Stimulated activated CD8-positive, alpha-beta memory T cell treated with anti-CD3 and anti-CD28 coated beads, Interleukin-7, amount 100 ng/mL, for 4 hours (primary cell): ENCODE data around the gene GIT2.
"Not testable (repeated sequence)": the region's sequence is repeated elsewhere in the genome, so short reads cannot be mapped to it uniquely, and the experiment has no call there.

Experiments used
- DNase-seq, 2 donors: peaks; one replicate each; pipeline ENCODE4 v3.0.0-alpha.2; 2020; ENCODE audit warnings: low read depth in 2 of 2

The GIT2 gene

GRCh38 chr12:109946913-109947312, 49.3 kb downstream of the GIT2 start:
- no peak for DNase-seq

GRCh38 chr12:109946505-109946904, 49.7 kb downstream of the GIT2 start:
- no peak for DNase-seq

- no peak for DNase-seq
These were observed 51.4 kb downstream of the GIT2 start for GRCh38 chr12:109944561-109945359.

- no peak for DNase-seq
These were observed 52.4 kb downstream of the GIT2 start for GRCh38 chr12:109943811-109944210.

GRCh38 chr12:109940339-109940923, 55.7 kb downstream of the GIT2 start:
- DNase-seq, result no peak

DNA sequence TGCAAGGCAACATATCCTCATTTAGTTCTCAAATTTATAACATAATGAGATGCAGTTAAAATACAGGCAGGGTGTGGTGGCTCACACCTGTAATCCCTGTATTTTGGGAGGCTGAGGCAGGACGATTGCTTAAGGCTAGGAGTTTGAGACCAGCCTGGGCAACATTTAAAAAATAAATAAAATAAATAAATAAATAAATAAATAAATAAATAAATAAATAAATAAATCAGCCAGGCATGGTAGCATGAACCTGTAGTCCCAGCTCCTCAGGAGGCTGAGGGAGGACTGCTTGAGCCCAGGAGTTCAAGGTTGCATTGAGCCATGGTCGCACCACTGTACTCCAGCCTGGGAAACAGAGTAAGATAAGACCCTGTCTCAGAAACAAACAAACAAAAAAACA, 56.7 kb downstream of the GIT2 start:
- DNase-seq, result no peak

DNA sequence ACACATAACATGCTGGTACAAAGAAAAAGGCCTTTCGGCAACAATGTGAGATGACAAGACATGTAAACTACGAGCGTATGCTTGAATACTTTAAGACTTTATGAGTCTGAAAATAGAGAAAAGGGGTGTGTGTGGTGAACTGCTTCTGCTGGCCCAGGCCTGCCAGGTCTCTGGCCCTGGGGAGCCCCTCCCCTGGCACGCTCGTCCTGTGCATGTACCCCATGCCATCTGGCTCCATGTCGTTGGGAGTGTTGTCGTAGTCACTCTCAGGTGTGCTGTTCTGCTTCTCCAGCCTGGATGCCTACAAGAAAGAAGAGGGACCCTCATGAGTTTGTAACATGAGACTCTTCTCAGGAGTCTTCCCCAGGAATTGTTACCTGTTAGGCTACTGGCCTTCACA, 57.2 kb downstream of the GIT2 start:
- no peak for DNase-seq

GRCh38 chr12:109937371-109937770, 58.8 kb downstream of the GIT2 start:
- no peak for DNase-seq

DNA sequence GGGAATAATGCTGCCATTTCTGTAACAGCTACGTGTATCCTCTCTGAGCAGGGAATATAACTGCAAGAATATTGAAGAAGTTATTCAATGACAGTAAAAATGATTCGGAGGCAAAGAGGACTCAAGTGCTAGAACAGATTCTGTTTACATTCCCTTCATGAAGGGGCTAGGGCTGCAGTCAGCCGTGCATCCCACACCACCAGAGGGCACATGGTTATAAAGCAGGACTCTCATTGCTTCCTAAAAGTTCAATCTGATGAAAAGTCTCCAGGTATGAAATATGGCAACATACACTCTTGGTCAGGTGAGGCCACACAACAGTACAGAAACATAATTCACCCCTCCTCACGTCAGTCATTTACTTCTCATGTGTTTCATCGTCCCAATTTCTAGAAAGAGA, 62.1 kb downstream of the GIT2 start:
- DNase-seq, result no peak

GRCh38 chr12:109932878-109933503, 63.2 kb downstream of the GIT2 start:
- DNase-seq, result no peak

DNA sequence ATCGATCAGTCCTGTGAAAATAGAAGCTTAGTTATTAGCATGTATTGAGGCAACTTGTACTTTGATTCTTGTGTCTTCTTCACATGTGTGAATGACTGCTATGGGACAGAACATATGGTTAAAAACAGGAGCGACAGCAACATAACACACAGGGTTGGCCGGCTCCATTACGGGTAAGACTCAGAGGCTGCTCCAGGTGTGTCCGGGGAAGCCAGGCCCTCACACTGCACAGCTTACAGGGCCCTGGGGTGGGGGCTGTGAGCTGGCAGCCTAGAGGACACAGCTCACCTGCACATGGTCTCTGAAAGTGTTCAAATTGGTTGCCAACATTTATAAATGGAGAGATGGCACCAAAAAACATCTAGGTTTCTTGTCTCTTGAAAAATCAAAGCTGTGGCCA, 65.0 kb downstream of the GIT2 start:
- no peak for DNase-seq

- no peak for DNase-seq
These were observed 66.0 kb downstream of the GIT2 start for GRCh38 chr12:109930028-109930800.

DNA sequence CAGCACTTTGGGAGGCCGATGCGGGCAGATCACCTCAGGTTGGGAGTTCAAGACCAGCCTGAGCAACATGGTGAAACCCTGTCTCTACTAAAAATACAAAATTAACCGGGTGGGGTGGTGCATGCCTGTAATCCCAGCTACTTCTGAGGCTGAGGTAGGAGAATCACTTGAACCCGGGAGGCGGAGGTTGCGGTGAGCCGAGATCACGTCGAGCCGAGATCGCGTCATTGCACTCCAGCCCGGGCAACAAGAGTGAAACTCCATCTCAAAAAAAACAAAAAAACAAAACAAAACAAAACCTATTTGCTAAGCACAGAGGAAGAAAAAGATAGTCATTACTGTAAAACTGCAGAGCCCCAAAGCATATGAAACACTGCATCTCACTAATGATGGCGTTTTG, 66.8 kb downstream of the GIT2 start:
- DNase-seq, result not testable (repeated sequence)

GRCh38 chr12:109928058-109928656, 68.0 kb downstream of the GIT2 start:
- DNase-seq, result no peak

DNA sequence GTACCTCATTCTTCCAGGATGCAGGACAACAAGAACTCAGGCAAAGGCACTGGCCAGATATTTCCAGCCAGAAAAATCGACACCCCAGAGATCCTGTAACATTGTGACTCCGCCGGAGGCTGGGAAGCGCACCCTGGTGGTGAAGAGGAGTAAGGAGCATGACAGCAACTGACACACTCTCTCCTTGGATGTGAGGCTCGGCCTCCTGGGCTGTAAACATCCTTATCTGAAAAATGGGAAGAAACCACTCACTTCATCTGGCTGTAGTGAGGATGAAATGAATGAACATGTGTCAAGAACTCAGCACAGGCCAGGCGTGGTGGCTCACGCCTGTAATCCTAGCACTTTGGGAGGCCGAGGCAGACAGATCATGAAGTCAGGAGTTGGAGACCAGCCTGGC, 68.5 kb downstream of the GIT2 start:
- DNase-seq, result no peak

GRCh38 chr12:109926488-109927210, 69.5 kb downstream of the GIT2 start:
- no peak for DNase-seq

DNA sequence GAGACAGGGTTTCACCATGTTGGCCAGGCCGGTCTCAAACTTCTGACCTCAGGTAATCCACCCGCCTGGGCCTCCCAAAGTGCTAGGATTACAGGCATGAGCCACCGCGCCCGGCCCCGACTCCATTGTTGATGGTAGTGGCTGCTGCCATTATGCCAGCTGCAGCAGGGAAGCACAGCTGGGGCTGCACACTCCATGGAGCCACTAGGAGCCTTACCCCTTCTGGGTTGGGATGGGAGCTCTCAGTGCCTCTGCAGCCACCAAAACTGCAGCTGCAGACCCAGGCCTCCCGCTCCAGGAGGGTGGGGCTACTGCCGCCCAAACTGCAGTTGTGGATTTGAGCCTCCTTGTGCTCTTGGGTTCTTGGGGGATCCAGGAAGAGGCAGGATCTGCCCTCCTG, 70.2 kb downstream of the GIT2 start:
- DNase-seq, result no peak

DNA sequence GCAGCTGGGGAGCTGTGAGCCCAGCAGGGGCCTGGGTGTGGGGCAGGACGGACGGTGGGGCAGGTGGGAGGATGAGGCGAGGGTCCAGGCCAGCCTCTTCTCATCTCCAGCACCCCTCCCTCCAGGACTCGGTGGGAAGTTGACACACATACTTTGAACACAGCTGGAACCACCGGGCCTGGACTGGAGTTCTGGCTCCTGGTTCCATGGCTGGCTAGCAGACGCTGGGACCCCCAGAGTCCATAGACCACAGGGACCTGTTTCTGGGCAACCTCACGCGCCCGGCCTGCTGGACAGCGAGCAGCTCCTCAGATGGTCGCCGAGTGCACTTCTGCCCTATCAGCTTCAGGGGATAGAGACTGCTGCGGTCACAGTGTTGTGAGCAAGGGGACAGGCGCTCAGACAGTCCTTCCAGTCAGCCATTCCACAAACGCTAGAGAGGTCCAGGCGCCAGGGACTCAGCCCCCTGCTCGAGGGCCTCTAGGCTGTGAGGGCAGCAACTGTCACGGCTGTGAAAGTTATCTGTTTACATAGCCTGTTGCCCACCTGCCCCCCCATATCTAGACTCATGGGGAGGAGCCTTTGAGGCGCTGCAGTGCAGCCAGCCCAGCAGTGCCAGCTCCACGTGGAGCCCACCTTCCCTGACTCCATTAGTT, 70.9 kb downstream of the GIT2 start:
- DNase-seq, result no peak

DNA sequence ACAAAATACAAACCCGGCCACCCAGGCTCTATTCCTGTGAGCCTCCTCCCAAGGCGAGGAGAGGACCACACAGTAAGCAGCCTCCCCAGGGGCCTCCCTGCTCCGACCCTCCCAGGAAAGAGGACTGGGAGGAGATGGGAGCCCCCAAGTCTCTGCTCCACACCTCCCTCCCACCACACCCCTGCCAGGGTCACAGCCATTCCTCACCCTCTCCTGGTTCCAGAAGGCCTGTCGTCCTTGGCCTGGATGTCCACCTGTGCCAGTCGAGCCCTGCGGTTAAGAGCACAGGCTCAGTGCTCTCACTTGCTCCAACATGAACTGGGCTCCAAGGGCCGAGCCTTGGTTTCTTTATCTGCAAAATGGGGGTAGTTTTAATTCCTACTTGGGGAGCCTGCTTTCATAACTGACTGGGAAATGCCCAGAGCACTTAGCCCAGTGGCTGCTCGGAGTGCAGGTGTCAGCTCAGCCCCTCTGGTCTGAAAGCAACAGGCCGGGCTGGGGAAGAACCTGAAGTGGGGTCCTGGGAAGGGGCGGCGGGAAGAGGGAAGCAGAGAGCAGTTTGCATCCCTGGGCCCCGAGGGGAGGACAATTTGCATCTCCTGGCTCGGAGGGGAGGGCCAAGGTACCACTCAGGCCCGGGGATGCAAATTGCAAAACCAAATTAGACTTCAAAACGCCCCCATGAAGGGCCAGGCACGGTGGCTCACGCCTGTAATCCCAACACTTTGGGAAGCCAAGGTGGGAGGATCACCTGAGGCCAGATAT, 72.5 kb downstream of the GIT2 start:
- DNase-seq, result no peak

DNA sequence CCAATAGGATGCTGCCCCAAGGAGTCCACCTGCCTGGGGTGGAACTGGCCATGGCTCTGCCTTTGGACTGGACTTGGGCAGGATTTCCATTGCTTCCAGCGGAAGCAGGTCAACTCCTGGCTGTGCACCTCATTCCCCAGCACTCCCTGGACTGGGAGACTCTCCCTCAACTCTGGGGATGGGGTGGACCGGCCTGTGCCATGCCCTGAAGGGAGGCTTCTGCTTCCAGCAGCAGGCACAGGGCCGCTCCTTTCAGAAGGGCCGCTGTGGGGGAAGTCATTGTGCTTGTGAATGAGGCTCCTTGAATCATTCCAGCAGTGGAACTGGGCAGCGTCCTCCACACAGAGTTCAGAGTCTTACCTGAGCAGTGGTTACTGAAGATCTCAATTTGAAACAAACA, 73.1 kb downstream of the GIT2 start:
- no peak for DNase-seq
